Ascending aorta (tissue), 2 donors: ENCODE data around the gene SHISAL1. TPM values are rescaled to one million over a fixed set of nuclear protein-coding genes. Genes with fewer than 3 reads are reported as not detected.

Experiments
- DNase-seq, 2 donors: peaks; one replicate each; pipeline ENCODE4 v3.0.0-alpha.2; 2019; ENCODE audit warnings: low spot score in 2 of 2
- H3K27ac ChIP-seq, 2 donors: fragments of 200-600 bp; sonication (generic); one replicate each; pipeline ENCODE4 v1.5.1; 2016 to 2017; ENCODE audit warnings: mild to moderate bottlenecking in 1 of 2
- H3K27me3 ChIP-seq: fragments of 200-600 bp; sonication (generic); one replicate; pipeline ENCODE4 v1.5.1; 2017
- H3K36me3 ChIP-seq, 2 donors: fragments of 200-600 bp; sonication (generic); one replicate each; pipeline ENCODE4 v1.5.1; 2016
- H3K4me1 ChIP-seq, 2 donors: fragments of 200-600 bp; sonication (generic); one replicate each; pipeline ENCODE4 v1.5.1; 2016 to 2017; ENCODE audit warnings: mild to moderate bottlenecking in 1 of 2
- H3K4me3 ChIP-seq, 2 donors: fragments of 200-600 bp; sonication (generic); one replicate each; pipeline ENCODE4 v1.5.1; 2016 to 2017; ENCODE audit warnings: mild to moderate bottlenecking in 1 of 2
- H3K9me3 ChIP-seq, 2 donors: fragments of 200-600 bp; sonication (generic); one replicate each; pipeline ENCODE4 v1.5.1; 2016
- intact Hi-C: fragments of 100-400 bp; cut with DNase I; formaldehyde crosslinking; loops from one replicate; pipeline ENCODE4 v1.15.1; 2023
- total RNA-seq: library from RNA; depleted of rRNA; stranded (reverse); fragments of >200 nt; gene quantifications from one replicate; pipeline ENCODE4 v1.1.0, GENCODE V29; 2016
- TF ChIP-seq, protein P1 (sequence below), 3 experiments: fragments of 200-600 bp in 2 of 3; fragments of 450-650 bp in 1 of 3; sonication (generic) in 2 of 3; IDR thresholded peaks; one replicate each; pipeline ENCODE4 v1.5.1; 2016 to 2019; ENCODE audit warnings: antibody characterized with exemption in 3 of 3, mild to moderate bottlenecking in 1 of 3, moderate library complexity in 1 of 3

Gene SHISAL1
- total RNA-seq, 1 donor from 2014 or later: 1.6 TPM

DNA sequence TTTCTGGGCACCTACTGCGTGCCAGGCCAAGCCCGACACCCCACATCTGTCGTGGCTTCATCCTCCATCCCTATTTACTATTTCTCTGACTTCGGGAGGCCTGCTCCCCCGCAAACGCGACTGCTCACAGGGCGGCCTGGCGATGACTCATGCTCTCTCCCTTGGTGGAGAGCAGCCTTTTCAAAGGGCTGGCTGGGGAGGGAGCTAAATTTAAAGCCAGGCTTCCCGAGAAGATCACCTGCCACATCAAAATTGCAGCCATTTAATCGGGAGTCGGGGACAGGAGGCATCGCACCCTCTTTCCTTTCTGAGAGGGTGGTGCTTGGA is 24.9 kb upstream of the SHISAL1 start:
- intact Hi-C loops: loop anchor here (1.0 to 2.0 kb wide), 2 partner anchors 15 to 27 kb away; no protein-coding TSS in a partner anchor
- Histone ChIP-seq H3K9me3 (no peaks in the 10 kb centered on the region), H3K4me1 (peaks cover 13 to 29% of the 10 kb centered on the region in 2 donors), H3K36me3 (no peaks in the 10 kb centered on the region), H3K27ac (no peak overlapping the region), H3K4me3 (no peak overlapping the region), H3K27me3 (no peaks in the 10 kb centered on the region)
- TF ChIP-seq, protein P1, sequence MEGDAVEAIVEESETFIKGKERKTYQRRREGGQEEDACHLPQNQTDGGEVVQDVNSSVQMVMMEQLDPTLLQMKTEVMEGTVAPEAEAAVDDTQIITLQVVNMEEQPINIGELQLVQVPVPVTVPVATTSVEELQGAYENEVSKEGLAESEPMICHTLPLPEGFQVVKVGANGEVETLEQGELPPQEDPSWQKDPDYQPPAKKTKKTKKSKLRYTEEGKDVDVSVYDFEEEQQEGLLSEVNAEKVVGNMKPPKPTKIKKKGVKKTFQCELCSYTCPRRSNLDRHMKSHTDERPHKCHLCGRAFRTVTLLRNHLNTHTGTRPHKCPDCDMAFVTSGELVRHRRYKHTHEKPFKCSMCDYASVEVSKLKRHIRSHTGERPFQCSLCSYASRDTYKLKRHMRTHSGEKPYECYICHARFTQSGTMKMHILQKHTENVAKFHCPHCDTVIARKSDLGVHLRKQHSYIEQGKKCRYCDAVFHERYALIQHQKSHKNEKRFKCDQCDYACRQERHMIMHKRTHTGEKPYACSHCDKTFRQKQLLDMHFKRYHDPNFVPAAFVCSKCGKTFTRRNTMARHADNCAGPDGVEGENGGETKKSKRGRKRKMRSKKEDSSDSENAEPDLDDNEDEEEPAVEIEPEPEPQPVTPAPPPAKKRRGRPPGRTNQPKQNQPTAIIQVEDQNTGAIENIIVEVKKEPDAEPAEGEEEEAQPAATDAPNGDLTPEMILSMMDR (IDR thresholded peaks at IDR 0.05): no peak
- peak in 1 of 2 donors; percentile 72 for DNase-seq

DNA sequence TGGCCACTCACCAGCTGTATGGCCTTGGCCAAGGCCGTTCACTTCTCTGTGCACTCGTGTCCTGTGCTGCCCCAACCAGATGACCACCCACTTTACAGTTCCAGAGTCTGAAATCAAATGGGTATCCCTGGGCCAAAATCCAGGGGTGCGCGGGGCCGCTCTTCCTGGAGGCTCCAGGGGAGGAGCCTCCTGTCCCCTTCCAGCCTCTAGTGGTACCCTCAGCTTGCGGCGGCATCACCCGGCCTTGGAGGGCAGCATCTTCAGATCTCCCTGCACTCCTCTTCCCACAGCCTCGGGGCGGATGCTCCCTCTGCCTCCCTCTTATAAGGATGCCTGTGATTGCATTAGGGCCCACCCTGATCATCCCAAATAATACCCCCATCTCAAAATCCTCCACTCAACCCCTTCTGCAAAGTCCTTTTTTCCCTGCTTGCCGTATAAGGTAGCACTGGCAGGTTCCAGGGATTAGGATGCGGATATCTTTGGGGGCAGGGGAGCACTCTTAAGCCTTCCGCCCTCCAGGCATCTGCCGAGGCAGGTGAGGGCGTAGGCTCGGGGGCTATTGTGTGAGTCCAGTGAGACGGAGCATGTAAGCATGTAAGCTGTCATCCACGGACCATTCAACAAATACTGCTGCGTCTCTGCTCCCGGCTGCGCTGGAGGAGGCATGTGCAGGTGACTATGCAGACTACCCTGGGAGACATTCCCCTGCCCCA is 24.4 kb upstream of the SHISAL1 start:
- Histone ChIP-seq H3K27me3 (no peaks in the 10 kb centered on the region), H3K9me3 (no peaks in the 10 kb centered on the region), H3K4me1 (peaks cover 13 to 24% of the 10 kb centered on the region in 2 donors), H3K36me3 (no peaks in the 10 kb centered on the region), H3K27ac (no peak overlapping the region), H3K4me3 (no peak overlapping the region)
- DNase-seq: no peak
- intact Hi-C loops: loop anchor here (2.0 kb wide), 1 partner anchor 16 kb away; no protein-coding TSS in a partner anchor
- TF ChIP-seq, protein P1 (IDR thresholded peaks at IDR 0.05): no peak

DNA sequence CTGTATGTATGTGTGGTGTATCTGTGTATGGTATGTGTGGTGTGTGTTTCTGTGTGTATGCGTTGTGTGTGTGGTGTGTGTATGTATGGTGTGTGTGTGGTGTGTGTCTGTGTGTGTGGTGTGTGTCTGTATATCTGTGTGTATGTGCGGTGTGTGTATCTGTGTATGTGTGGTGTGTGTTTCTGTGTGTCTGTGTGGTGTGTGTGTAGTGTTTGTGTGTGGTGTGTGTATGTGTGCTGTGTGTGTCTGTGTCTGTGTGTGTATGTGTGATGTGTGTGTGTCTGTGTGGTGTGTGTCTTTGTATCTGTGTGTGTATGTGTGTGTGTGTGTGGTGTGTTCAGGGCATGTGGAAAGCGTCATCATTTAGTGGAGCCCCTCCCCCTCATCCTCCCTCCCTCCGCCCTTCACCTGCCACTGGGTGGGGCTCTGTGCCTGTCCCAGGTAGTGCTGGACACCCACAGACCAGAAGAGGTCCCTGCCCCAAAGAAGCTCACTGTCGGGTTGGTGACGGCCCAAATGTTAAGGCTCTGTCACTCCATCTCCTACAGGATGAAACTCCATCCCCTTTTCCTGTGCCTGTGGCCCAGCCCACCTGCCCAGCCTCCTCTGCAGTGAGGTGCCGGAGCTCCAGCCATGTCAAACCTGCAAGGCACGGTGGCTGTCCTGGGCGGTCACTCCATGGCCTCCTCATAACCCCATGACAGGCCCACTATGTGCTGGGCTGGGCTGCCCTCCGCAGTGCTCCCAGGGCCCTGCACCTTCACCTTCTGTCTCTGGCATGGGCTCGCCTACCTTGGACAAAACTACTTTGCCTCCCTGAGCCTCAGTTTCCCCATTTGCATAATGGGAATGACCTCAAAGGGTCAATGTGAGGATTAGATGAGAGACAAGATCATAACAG is 23.4 kb upstream of the SHISAL1 start:
- TF ChIP-seq, protein P1 (IDR thresholded peaks at IDR 0.05): no peak
- DNase-seq: no peak
- Histone ChIP-seq H3K36me3 (no peaks in the 10 kb centered on the region), H3K27ac (no peak overlapping the region), H3K27me3 (no peaks in the 10 kb centered on the region), H3K4me3 (no peak overlapping the region), H3K4me1 (peaks cover 6 to 17% of the 10 kb centered on the region in 2 donors), H3K9me3 (no peaks in the 10 kb centered on the region)
- intact Hi-C loops: loop anchor here (2.0 kb wide), 1 partner anchor 17 kb away; no protein-coding TSS in a partner anchor

DNA sequence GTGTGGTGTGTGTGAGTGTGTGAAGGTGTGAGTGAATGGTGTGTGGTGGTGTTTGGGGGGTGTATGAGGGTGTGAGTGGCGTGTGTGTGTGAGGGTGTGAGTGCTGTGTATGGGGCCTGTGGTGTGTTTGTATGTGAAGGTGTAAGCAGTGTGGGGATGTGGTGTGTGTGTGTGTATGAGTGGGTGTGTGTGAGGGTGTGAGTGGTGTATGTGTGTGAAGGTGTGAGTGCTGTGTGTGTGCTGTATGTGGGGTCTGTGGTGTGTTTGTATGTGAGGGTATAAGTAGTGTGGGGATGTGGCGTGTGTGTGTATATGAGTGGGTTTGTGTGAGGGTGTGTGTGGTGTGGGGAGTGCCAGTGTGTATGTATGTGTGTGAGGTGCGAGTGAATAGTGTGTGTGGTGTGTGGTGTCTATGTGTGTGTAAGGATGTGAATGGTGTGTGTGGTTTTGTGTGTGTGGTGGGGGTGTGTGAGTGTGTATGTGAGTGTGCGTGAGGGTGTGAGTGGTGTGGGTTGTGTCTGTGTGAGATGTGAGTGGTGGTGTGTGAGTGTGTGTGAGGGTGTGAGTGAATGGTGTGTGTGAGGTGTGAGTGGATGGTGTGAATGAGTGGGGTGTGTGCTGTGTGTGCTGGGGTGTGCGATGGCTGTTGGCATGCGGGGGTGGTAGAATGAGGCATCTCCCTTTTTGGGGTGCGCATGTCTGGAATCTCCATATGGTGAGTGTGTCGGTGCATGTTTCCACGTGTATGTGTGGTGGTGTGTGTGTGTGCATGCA is 22.5 kb upstream of the SHISAL1 start:
- Histone ChIP-seq H3K27ac (no peak overlapping the region), H3K4me1 (peaks cover 3 to 15% of the 10 kb centered on the region in 2 donors), H3K4me3 (no peak overlapping the region), H3K27me3 (peaks cover 9% of the 10 kb centered on the region), H3K9me3 (no peaks in the 10 kb centered on the region), H3K36me3 (no peaks in the 10 kb centered on the region)
- intact Hi-C loops: no loop called here
- DNase-seq: no peak
- TF ChIP-seq, protein P1 (IDR thresholded peaks at IDR 0.05): no peak

DNA sequence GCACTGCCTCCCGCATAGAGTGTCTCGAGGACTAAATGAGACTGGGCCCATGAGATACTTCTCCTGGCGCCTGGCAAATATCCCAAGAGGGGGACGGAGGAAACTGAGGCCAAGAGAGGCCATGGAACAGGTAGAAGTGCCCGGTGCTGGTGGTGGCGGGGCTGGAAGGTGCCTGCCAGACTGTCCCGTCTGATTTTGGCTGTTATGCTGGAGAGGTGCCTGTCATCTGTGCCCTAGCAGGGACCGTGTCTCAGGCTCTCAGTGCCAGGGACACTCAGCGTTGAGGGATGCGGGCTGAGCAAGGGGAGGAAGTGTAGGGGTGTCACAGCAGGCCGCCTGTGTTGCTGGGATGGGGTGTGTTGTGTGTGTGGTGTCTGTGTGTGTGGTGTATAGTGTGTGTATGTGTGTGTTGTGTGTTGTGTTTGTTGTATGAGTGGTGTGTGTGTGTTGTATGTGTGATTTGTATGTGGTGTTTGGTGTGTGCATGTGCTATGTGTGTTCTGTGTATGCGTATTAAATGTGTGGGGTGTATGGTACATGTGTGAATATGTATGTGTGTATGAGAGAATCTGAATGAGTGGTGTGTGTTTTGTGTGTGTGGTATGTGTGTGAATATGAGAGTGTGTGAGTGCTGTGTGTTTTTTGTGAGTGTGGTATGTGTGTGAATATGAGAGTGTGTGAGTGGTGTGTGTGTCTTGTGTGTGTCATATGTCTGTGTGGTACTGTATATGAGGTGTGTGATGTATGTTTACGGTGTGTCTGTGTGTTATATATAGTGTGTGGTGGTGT is 21.3 kb upstream of the SHISAL1 start:
- intact Hi-C loops: no loop called here
- no peaks in the 10 kb centered on the region for H3K36me3 ChIP-seq
- H3K27ac ChIP-seq: no peak overlapping the region
- DNase-seq: no peak
- H3K27me3 ChIP-seq: peaks cover 9% of the 10 kb centered on the region
- TF ChIP-seq, protein P1 (IDR thresholded peaks at IDR 0.05): no peak
- H3K4me1 ChIP-seq: peaks cover 3 to 14% of the 10 kb centered on the region in 2 donors
- no peaks in the 10 kb centered on the region for H3K9me3 ChIP-seq
- no peak overlapping the region for H3K4me3 ChIP-seq
